GM21423 (cell line): ENCODE data around the gene SEL1L3.
A peak's percentile ranks its signal among the peaks of the same experiment; 100 is the strongest.

ENCODE experiments used
- ATAC-seq: cut with Tn5 transposase; IDR thresholded peaks from one replicate; pipeline ENCODE4 v1.9.1; 2021; ENCODE audit warnings: mild to moderate bottlenecking, moderate library complexity; ENCODE audit not compliant: unreplicated experiment

SEL1L3 gene

DNA sequence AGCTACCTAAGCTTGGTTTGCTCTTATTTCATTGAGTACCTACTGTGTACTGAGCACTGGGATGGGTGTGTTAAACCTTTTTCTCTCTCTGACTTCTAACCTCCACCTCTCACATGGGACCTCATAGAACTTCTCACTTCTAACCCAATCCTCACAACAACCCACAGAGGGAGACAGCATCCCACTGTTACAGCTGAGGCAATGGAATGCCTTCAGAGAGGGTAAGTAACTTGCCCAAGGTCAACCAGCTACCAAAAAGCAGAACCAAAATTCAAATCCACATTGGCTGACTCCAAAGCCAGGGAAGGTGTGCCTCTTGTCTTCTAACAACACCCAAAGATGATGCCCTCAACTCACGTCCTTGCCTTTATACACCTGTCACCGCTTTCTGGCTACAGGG, 5.4 kb downstream of the SEL1L3 start:
- ATAC-seq: no peak

DNA sequence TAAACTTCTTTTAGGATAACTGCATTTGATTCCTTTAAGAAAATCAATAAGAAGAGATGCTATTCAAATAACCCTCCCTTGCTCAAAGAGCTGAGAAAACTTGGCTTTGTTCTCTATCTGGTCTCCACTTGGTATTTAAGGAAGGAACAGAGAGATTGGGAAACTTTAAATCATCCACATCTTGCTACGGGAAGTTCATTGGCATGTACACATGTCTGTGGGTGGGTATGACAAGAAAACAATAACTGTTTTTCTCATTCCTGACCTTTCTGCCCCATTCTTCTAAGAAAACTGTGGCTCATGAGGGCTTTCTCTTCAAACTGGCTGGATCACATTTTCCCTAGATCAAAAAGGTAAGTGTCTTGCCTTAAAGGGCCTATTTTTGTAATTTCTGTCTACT, 6.0 kb downstream of the SEL1L3 start:
- no peak for ATAC-seq

DNA sequence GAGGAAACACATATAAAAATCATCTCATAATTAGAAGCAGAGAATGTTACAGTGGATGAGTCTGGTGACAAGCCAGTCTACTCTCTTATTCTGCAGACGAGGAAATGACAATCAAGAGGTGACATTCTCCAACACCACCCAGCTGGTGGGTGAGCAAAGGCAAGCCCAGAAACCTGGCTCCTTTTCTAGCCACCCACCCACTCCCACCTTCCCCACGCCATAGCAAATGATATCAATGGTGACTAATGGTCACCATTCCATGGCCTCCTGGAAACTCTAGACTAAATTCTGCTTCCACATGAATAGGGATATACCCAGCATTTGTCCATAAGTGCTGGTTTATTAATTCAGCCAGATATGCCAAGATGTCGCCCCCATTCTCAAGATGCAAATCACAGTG, 10.7 kb downstream of the SEL1L3 start:
- ATAC-seq: no peak

DNA sequence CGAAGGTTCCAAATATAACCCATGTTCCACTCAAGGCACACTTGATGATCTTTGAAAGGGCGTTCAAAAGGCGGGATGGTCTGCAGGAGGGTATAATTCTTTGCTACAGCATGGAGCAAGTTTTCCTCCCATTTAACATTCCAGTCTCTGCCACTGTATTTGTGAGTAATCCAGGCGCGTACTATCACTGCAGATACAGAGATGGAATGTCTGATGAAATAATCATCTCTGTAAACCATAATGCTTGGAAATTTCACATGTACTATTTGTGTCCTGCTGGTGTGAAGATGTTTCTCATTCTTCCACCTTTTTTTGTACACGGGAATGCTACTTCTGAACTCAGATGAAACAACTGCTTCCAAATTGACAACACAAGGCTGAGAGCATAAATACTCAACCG, 15.5 kb downstream of the SEL1L3 start:
- ATAC-seq: no peak

DNA sequence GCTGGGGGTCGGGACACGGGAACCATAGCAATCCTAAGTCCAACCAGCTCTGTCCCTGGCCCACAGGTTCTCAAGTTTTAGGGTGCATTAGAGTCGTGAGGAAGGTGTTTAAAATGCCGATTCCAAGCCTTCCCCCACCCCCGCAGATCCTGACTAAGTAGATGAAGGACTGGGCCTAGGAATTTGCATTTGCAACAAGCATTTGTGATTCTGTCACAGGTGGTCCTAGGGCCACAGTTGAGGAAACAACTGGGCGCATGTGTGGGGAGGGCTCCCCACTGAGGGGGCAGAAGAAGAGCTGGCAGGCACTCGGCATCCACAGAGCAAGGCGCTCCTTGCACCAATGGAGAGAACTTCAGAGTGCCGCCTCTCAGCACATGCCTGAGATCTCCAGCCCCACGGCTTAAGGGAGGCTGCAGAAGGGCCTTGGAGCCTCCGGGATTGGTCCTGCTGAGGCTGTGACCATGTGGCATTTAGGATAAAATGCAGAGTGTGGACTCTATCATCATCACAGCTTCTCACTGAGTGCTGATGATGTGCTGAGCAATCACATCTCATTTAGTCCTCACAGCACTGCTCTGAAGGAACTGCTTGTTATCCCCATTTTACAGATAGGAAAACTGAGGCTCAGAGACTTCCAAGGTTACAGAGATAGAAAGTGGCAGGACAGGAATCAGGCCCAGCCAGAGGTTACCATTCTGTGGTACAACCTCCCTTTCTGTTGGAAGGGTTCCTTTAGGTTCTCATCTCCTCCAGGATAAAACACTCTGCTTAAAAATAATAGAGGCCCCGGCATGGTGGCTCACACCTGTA, 16.7 kb downstream of the SEL1L3 start:
- ATAC-seq: no peak

DNA sequence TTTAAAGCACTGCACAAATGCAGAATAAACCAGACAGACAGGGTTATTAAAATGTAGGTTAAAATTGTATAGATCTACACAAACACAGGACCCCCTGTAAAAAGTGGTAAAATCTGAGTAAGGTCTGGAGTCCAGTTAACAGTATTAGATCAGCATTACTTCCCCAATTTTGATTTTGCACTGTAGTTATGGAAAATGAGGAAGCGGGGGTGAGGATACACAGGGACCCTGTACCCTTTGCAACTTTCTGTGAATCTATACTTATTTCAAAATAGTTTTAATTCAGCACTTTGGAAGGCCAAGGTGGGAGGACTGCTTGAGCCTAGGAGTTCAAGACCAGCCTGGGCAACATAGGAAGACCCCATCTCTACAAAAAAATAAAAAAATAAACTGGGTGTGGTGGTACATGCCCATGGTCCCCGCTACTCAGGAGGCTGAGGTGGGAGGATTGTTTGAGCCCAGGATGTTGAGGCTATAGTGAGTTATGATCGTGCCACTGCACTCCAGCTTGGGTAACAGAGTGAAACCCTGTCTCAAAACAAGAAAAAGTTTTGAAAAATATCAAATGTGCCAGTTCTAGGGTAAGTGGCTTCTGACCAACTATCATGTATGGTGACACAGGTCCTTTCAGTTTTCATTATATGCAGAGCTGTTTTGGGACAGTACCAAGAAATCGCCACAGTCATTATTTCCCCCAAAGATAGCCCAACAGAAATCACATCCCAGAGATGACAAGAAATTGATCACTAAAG, 17.7 kb downstream of the SEL1L3 start:
- ATAC-seq: no peak

DNA sequence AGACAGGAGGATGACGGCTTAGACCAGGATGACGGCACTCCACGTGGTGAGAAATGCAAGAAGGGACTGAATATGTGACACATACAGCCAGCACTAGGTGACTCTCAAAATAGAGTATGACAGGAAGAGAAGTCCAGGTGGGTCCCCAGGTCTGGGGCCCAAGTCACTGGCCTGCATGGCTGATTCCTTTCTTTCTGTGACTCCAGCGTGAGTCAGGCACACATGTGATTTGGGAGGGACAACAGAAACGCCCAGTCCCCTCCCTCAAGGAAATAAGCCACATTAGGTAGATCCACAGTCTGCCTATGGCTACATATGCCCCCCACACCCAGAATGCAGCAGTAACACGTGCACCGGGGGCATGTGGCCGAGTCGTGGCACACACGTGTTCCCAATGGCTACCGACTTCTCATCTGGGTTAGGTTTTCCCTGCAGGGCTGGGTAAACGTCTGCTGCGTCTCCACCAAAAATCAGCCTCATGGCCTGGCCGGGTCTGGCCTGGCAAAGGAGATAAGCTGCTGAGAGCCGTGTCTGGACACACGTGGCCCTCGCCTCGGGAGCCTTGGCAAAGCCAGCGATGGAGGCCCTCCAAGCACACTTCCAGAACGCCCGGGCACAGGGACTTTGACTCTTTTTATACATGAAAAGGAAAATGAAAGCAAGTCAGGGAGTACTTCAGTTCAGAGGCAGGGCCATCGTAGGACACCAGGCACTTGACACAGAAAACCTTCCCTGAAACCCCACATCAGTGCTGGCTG, 19.3 kb downstream of the SEL1L3 start:
- ATAC-seq: peak; percentile 40

DNA sequence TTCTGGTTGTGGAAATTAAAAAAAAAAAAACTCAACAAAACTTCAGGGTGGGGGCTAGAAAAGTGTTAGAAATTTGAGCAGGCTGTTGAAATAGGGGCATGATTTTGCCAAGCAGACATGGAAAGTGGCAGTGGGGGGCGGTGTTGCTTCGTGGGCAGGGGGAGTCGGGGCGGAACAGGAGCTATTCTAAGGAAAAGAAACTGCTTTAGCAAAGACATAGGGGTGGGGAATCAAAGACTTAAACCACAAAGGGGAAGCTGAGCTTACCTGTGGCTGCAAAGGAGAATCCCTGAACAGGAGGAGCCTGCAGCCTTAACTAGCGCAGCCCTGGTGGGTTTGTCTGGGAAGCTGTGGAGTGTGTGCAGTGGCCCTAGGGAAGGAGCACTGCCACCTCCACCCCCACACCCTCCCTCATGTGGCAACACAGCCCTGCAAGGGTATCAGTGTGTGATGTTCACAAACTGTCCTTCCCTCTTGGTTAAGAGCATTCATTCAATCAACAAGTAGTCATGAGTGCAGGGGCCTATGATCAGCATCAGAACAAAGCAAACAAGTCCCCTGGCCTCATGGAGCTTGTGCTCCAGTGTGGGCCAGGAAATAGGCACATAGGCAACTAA, 20.5 kb downstream of the SEL1L3 start:
- peak; percentile 75 for ATAC-seq

DNA sequence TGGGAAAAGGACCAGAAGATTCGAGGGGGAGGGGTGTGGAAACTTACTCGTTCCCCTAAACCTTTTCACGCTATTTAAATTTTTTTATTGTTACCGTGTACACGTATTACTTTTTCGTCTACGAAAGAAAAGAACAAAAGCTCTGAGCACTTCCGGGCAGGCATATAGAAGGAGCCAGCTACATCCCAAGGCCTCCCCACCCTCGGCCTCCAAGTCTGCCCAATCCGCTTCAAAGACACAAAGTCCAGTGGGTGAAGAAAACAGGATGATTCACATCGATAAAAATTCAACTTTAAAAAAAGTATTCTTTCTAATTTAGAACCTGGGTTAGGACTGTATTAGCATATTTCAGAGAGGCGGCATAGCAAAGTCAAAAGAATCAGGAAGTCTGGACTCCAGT, 23.1 kb downstream of the SEL1L3 start:
- no peak for ATAC-seq

DNA sequence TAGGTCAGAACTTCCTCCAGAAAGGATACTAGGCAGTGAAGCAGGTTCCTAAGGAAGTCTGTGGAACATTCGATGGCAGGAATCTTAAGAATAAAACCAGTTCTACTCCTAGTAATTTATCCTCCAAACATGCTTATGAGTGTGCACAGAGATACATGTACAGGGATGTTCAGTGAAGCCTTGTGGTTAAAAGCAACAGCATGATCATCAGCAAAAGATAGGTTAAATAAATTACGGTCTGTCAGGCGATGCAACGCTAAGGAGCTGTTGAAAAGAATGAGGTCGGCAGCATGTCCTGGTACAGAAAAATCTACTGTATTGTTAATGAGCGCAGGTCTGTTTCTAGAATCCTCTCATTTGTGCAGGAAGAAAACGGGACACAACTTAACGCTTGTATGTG, 23.6 kb downstream of the SEL1L3 start:
- ATAC-seq: no peak

DNA sequence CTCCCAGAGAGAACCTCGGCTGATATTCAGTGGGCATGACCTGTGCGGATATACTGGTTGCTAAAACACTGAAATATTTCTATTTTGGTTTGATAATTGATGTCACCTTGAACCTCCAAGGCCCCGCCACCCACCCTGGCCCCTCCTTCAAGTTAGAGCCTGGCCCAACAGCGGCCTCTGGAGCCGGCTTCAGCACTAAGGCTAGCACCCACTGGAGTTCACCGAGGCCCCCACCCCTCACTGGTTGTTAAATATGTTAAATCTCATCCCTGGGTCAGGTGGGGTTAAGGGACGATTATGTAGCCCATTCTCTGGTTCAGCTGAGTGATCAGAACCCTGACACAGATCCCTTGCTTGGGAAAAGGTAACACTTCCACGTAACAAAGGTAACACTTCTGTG, 24.3 kb downstream of the SEL1L3 start:
- ATAC-seq: no peak

DNA sequence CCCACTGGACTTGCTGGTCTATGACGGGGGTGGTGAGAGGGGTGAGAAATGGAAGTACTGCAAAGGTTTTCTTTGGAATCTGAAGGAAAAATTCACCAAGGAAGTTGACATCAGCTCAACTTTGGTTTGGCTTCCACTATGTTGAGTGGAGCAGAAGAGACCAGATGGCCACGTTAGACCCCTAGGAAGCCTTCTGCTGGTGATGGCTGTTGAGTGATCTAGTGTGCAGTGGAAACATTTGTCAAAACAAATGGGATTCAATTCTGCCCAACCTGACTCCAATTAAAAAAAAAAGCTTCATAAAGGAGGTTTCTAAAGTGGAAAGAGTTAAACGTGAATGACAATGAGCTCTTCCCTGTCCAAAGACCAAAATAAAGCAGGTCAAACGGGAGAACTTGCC, 25.7 kb downstream of the SEL1L3 start:
- no peak for ATAC-seq

DNA sequence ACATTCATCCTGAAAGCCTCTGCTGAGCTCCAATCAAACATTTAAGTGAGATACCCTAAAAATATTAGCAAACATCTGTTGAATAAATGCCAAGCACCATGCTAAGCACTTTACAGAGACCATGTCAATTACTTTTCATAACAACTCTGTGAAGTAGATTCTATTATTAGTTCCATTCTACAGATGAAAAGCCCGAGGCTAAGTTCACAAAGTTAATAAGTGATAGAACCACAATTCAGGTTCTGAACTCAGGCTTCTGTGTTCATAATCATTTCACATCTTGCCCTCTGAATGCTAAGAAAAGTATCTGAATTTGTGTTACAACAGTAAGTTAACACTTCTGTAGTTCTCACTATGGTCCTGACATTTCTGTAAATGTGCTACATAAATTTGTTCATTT, 27.4 kb downstream of the SEL1L3 start:
- ATAC-seq: no peak

DNA sequence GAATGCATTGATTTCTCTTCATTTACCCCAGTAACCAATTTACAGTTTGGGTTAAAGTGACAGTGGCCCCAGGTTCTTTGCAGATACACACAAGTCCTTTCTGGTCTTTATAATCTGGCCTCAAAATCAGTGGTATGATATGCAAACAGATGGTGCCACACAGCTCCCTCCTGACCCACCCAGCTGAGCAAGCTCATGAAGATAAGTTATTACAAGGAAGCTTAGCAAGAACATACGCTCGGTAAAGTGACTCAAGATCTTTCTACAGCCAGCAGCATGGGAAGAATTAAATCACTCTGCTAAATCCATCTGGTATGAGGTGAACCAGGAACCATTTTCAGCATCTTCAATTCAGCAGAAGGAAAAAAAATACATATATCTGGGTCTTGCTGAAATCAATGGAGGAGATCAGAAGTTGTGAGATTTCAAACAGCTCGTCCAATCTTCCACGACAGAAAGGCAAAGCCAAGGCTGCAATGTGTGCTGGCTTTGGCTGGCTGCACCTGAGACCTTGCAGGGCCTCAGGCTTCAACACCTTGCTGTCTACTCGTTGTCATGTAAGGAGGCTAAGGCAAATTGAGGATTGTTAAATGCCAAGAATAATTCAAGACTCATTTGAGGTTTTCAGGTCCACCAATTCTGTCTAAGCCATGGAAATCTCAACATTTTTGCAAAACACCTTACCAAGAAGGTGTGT, 28.2 kb downstream of the SEL1L3 start:
- no peak for ATAC-seq

DNA sequence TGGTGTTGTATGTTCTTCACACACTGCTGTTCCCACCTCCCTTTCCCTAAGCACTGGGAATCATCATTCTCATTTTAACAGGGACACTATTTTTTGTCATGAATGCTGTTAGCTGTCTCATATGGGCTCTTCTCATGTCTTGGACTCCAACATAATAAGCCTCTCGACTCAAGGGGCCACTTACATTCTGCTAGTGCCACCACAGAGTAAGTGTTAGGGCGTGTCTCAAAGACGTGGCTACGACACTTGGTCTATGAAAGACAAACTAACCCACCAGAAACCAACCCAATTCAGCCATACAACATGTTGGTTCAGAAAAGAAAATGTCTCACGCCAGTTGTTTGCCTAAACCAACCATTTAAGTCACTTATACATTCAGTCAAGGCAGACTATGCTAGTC, 32.2 kb downstream of the SEL1L3 start:
- no peak for ATAC-seq

DNA sequence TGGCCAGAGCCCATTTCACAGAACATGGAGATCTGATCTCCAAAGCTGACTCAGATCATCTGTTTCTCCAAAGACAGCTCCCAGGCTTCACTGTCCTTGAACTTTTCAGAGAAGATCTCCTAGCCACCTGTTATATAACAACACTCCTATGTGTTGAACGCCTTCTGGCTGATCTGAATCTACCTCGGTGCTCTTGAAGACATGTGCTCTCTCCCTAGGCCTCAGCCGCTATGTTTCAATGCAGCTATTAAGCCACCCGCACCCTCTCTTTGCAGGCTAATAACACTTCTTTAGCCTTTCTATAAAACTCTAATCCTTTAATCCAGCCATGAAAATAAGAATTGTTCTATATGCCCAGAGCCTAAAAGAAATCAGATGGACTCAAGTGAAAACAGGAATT, 34.9 kb downstream of the SEL1L3 start:
- ATAC-seq: no peak

DNA sequence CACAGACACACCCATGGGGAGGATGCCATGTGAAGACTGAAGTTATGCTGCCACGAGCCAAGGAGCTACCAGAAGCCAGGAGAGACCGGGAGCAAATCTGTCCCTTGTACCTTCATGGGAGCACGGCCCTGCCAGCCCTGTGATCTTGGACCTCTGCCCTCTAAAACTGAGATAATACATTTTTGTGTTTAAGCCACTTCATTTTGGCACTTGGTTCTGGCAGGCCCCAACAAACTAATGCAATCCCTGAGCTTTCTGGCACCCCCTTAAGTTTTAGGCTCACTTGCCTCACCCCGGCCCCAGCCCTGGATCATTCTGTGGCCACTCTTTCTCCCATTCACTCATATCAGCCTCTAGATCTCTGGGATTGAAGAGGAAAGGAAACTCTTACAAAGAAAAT, 35.4 kb downstream of the SEL1L3 start:
- no peak for ATAC-seq

DNA sequence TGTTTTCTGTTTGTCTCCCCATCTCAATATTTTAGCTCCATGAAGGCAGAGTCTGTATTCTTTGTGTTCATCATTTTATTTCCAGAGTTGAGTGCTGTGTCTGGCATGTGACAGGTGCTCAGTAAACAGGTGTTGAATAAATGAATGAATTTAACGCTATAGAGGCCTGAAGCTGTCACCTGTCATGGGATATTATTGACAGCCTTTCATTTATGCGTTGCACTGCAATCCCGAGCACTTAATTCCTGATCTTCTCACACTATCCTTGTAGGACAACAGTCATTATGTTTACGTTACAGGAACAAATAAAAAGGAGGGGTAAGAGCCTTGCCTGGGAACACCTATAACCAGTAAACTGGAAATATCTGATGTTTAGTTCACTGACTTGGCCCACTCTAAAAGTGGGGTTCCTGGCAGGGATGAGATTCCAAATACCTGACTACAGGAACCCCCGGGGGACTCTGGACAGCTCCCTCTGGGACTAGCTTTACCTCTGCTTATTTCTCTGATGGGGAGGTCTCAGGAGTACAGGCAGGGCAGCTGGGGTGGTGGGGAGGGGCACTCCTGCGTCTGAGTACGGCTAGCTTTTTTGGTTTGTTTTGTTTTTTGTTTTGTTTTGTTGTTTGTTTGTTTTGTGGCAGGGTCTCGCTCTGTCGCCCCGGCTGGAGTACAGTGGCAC, 36.6 kb downstream of the SEL1L3 start:
- no peak for ATAC-seq

DNA sequence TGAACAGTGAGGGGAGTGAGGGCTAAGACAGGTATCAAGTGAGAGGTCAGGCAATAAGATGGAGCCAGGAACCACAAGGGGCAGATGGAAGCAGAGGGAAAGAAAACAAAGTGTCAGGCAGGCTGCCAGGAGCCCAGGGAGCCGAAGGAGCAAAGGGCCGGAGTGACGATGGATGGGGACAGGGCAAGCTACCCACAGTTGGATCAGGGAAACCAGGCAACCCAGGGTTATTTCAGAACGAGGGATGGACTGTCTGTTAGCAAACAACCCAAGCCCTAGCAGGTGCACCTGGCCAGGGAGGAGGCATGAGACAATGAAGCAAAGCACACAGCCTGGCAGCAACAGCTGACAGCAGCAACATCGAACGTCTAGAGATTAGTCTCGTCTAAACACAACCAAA, 39.2 kb downstream of the SEL1L3 start:
- no peak for ATAC-seq

DNA sequence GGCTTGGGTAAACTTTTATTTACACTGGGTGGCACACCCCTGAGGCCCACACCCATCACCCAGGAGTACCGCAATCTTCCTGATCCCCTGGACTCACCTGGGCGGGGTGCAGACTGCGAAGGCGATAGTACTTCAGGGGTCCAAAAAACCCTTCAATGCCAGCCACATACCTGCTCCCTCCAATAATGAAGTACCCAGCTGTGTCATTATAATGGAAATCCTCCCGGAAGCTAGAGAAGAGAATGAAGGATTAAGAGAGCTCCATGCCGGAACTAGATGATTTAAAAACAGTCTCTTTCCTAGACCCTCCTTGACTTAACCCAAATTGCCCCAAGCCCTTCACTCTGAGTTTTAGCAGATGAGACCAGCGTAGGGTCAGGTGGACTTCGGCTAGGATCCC, 40.9 kb downstream of the SEL1L3 start:
- no peak for ATAC-seq
